ENCODE results near the gene SLC44A3.
"Not testable (repeated sequence)": the region's sequence is repeated elsewhere in the genome, so short reads cannot be mapped to it uniquely, and the experiment has no call there.

SLC44A3 gene

DNA sequence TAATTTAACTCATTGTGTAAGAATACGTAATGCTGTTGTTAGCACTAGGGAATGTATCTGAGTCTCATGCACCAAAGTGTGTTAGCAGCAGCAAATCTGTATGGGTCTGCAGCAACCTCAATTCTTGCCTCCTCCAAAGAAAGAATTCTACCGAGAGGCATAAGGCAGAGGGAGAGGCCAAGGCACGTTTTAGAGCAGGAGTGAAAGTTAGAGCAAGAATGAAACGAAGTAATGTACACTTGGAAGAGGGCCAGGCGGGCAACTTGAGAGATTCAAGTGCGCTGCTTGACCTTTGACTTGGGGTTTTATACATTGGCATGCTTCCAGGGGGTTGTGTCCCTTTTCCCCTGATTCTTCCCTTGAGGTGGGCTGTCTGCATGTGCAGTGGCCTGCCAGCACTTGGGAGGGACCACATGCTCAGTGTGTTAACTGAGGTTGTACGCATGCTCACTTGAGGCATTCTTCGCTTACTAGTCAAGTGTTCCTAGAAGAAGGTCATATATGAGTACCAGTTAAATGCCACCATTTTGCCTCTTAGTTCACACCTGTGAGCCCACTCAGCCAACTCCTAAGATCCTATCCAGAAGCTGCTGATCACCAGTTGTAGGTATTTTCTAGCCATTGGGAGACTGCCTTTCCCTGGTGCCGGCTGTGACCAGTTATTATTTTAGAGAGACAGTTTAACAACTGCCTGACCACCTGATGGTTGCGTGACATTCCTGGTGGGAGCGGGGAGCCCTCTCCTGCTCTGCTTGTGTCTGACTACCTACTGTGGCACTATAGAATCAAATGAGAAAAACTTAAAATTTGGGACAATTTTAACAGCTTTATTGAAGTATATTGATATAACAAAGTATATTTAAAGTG lies 109.4 kb downstream of the SLC44A3 start:
- DNase-seq (ENCODE audit: low read depth in 2 of 3, low spot score in 1 of 3), result no peak

DNA sequence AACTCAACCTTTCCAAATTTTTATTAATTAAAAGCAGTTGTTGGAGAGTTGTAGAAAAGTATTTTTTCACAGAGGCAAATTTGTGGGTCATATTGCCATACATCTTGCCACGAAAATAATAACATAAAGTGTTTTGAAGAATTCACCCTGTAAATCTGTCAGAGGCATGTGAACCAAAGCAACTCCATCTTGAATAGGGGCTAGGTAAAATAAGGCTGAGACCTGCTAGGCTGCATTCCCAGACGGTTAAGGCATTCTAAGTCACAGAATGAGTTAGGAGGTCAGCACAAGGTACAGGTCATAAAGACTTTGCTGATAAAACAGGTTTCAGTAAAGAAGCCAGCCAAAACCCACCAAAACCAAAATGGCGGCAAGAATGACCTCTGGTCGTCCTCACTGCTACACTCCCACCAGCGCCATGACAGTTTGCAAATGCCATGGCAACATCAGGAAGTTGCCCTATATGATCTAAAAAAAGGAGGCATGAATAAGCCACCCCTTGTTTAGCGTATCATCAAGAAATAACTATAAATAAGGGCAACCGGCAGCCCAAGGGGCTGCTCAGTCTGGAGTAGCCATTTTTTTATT lies 111.2 kb downstream of the SLC44A3 start:
- DNase-seq (ENCODE audit: low read depth in 2 of 3, low spot score in 1 of 3), result no peak

DNA sequence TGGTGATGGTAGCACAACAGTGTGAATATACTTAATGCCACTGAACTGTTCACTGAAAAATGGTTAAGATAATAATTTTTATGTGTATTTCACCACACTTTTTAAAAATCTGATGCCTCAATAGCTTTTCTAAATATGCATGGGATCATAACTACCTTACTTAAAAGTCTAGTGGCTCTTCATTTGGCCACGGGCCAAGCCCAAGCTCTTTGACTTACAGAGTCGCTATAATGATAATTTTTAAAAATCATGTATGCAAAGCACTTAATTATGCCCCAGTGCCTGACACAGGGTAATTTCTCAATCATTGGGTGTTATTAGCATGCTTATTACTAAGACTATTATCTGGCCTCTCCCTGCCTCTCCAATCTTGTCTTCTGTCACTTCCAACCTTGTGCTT lies 114.4 kb downstream of the SLC44A3 start:
- no peak for DNase-seq (ENCODE audit: low read depth in 2 of 3, low spot score in 1 of 3)

DNA sequence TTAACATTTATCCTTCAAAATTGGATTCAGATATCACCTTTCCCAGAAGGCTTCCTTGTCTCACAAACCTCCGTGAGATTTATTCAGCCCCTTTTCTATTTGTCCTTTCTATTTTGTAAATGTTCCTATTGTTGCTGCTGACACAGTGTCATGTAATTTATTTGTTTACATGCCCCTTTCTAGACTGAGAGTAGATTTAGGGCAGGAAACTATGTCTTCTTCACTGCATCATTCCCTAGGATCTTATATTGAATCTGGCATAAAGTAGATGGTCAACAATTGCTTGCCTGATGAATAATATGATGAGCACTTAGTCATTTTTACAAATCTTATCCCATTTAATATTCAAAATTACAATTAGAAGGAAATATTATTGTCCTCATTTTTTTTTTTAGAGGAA lies 114.9 kb downstream of the SLC44A3 start:
- DNase-seq (ENCODE audit: low read depth in 2 of 3, low spot score in 1 of 3), result no peak

DNA sequence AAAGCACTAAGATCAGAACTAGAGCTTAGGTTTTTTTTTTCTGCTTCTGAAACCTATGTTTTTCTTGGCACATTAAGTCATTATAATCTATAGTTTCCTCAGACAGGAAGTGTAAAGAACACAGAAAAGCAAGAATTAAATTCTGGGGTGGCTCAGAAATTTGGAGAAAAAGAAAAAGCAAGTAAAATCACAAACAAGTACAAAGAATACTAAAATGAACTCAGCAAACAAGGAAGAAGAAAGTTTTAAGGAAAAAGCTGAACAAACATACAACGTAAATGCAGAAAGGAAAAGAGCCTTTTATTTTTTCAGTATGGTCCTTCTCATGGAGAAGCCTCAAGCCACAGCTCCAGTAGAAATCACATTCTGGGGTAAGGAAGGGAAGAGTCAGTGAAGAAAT lies 115.3 kb downstream of the SLC44A3 start:
- no peak for DNase-seq (ENCODE audit: low read depth in 2 of 3, low spot score in 1 of 3)

DNA sequence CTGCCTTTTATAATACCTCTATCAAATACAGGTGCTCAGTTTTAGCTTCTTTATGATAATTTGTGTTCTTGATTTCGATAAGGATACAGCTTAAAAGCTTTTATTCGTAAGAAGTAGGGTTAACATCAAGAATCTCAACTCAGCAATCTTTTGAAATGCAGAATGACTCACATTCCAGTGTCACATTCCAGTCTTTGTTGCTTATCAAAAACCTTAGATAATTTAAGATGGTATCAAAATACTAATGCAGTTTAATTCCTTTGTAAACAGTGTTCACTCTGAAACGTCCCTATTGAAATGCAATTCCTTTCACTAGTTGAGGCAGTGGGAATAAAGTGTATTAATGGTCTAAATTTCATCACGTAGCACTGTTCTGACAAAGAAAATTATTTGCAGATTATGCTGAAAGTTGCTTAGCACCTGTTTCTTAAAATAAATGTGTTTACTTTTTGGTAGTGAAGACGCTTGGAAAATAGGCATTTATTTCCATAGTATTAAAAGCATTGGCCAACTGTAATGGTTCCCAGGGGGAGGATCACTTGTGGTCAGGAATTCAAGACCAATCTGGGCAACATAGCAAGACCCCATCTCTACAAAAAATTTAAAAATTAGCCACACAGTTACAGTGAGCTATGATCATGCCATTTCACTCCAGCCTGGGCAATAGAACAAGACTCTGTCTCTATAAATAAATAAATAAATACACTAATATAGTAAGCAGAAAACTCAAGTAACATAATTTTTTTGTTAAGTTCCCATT lies 116.9 kb downstream of the SLC44A3 start:
- no peak for DNase-seq (ENCODE audit: low read depth in 2 of 3, low spot score in 1 of 3)

DNA sequence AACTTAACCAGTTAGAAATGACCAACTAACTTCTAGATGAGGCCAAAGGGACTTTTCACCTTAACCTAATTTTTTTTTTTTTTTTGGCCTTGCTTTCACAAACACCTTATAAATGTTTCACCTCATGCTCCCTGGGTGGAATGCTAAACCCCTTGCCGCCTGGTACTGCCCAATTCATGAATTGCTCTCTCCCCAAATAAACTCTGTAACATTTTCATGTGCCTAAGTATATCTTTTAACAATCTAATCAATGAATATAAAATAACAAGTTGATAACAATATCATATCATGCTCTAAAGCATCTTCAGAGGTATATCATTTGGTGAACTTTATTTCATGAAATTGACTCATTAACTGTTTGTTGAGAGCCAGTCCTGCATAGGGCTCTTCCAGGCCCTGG lies 117.7 kb downstream of the SLC44A3 start:
- DNase-seq (ENCODE audit: low read depth in 2 of 3, low spot score in 1 of 3), result no peak

DNA sequence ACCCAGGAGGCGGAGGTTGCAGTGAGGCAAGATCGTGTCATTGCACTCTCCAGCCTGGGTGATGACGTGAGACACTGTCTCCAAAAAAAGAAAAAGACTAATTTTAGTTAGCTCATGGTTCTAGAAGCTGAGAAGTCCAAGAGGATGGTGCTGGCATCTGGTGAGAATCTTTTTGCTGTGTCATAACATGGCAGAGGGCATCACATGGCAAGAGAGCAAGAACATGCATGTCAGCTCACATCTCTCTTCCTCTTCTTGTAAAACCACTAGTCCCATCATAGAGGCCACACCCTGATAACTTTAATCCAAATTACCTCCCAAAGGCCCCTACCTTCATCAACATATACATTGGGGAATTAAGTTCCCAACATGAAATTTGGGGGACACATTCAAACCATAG lies 120.6 kb downstream of the SLC44A3 start:
- DNase-seq (ENCODE audit: low read depth in 2 of 3, low spot score in 1 of 3), result no peak

DNA sequence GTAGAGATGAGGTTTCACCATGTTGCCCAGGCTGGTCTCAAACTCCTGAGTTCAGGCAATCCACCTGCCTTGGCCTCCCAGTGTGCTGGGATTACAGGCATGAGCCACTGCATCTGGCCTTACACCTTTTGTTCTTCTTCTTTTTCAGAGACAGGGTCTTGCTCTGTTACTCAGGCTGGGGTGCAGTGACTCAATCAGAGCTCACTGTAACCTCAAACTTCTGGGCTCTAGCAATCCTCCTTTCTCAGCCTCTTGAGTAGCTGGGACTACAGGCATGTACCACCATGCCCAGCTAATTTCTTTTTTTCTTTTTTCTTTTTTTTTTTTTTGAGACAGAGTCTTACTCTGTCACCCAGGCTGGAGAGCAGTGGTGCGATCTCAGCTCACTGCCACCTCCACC lies 121.3 kb downstream of the SLC44A3 start:
- not testable (repeated sequence) for DNase-seq (ENCODE audit: low read depth in 2 of 3, low spot score in 1 of 3)

DNA sequence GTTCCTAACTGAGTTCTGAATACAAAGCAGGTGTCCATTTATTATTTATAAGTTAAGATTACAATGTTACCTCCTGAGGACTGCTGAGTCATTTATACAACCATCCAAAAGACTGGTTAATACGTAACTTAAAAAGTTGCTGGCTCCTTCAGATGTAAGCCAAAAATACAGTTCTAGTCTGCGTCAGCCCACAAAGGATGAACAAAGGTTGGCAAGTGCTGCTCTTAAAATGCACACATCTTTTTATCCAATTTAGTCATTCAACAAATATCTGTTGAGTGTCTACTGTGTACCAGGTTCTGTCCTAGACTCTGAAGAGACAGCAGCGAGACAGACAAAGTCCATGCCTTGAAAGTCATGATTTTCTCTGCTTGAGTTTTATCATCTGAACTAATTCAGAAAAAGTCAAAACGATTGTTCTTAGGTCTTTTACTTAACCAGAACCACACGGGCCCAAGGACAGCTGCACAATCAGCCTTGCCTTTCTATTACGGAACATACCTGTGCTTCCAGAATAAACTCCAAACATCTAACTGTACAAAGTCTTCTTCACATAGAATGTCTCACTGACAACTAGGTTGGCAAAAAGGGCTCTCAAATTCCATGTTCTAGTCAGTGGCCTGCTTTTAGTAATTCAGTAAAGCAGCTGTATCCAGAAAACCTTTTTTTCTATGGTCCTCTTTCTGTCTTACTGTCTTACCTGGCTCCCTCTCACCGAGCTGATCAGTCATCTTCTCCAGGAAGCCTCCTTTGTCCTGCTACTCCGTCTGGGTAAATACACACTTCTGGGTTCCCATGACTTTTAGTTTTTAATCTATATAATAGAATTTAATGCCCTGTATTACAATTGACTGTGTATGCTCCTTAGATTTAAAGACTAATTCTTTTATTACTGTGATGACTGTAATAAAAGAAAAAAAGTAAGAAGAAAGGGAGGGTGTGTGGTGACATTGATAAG lies 122.3 kb downstream of the SLC44A3 start:
- no peak for DNase-seq (ENCODE audit: low read depth in 2 of 3, low spot score in 1 of 3)

All from stimulated activated CD4-positive, alpha-beta T cell treated with anti-CD3 and anti-CD28 coated beads, Interleukin-12 subunit alpha, Interleukin-12 subunit beta, amount 100 ng/mL, for 48 hours (primary cell).